ENCODE data around the gene CBX7. TPM values are rescaled to one million over a fixed set of nuclear protein-coding genes. Genes with fewer than 3 reads are reported as not detected.
"Not testable (repeated sequence)": the region's sequence is repeated elsewhere in the genome, so short reads cannot be mapped to it uniquely, and the experiment has no call there.

The CBX7 gene
- total and polyA plus RNA-seq, 10 donors = 20.2 to 99.4 (median 60.3) TPM

GRCh38 chr22:39166547-39166946, 14.1 kb upstream of the CBX7 start:
- H3K36me3 ChIP-seq = no peaks in the 10 kb centered on the region
- peaks cover 0 to 8% (median 0%) of the 10 kb centered on the region in 7 donors for H3K27me3 ChIP-seq (replicated peaks in 1 of 7)
- 87 to 94% (median 91%) methylated on average over 5 of the region's 5 CpGs for WGBS, 5 donors
- no peak overlapping the region for H3K4me3 ChIP-seq
- H3K4me1 ChIP-seq = peaks cover 6 to 14% (median 11%) of the 10 kb centered on the region in 6 donors
- H3K9me3 ChIP-seq = peaks cover 0 to 5% (median 0%) of the 10 kb centered on the region in 8 donors
- no peak overlapping the region for H3K27ac ChIP-seq
- intact Hi-C loops (cut with DNase I; ENCODE audit: low total_unique reads) = no loop called here
- TF ChIP-seq POLR2A (IDR thresholded peaks at IDR 0.05) (no peak), POLR2AphosphoS5 (IDR thresholded peaks at IDR 0.05) (no peak), CTCF (IDR thresholded peaks at IDR 0.05 in 8 of 11, conservative IDR thresholded peaks at IDR 0.05 in 3 of 11) (no peak)
- no peak for DNase-seq

DNA sequence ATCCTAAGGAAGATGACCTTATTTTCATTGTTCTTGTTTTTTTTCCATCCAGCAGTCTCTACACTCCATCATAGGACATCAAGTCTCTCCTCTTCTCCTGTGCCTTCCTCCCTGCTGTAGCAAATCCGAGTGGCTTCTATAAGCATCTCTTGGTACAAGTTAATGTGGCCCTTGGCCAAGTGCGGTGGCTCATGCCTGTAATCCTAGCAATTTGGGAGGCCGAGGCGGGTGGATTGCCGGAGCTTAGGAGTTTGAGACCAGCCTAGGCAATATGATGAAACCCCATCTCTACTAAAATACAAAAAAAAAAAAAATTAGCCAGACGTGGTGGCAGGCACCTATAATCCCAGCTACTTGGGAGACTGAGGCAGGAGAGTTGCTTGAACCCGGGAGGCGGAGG, 3.6 kb upstream of the CBX7 start:
- H3K36me3 ChIP-seq; H3K27ac ChIP-seq; H3K9me3 ChIP-seq; H3K4me3 ChIP-seq; intact Hi-C loops (cut with DNase I; ENCODE audit: low total_unique reads): not testable (repeated sequence)
- peak; percentile 16 for DNase-seq
- Histone ChIP-seq H3K27me3 (replicated peaks in 1 of 7) (peaks cover 0 to 27% (median 0%) of the 10 kb centered on the region in 7 donors), H3K4me1 (peaks cover 3 to 23% (median 18%) of the 10 kb centered on the region in 6 donors)
- 89 to 93% (median 91%) methylated on average over 8 of the region's 8 CpGs for WGBS, 5 donors

DNA sequence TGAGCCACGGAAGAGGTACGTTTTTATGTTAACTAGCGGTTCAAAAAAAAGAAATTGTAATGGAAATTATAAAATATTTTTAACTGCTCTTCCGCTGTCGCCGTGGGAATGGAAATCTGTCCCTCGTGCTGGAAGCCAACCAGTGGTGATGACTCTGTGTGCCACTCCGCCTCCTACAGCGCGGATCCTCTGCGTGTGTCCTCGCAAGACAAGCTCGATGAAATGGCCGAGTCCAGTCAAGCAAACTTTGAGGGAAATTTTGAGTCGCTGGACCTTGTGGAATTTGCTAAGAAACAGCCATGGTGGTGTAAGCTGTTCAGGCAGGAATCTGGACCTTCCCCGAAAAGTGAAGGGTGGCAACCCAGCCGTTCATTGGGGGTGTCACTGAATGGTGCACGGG, 2.9 kb upstream of the CBX7 start:
- Histone ChIP-seq H3K27ac (no peak overlapping the region), H3K4me3 (no peak overlapping the region), H3K9me3 (no peaks in the 10 kb centered on the region), H3K36me3 (no peaks in the 10 kb centered on the region), H3K4me1 (peaks cover 10 to 30% (median 25%) of the 10 kb centered on the region in 6 donors), H3K27me3 (replicated peaks in 1 of 7) (peaks cover 0 to 27% (median 0%) of the 10 kb centered on the region in 7 donors)
- WGBS, 5 donors = 87 to 92% (median 88%) methylated on average over 18 of the region's 18 CpGs
- TF ChIP-seq POLR2AphosphoS5 (IDR thresholded peaks at IDR 0.05) (no peak), CTCF (IDR thresholded peaks at IDR 0.05 in 8 of 11, conservative IDR thresholded peaks at IDR 0.05 in 3 of 11) (no peak), POLR2A (IDR thresholded peaks at IDR 0.05) (no peak)
- intact Hi-C loops (cut with DNase I; ENCODE audit: low total_unique reads) = no loop called here
- peak; percentile 66 for DNase-seq

DNA sequence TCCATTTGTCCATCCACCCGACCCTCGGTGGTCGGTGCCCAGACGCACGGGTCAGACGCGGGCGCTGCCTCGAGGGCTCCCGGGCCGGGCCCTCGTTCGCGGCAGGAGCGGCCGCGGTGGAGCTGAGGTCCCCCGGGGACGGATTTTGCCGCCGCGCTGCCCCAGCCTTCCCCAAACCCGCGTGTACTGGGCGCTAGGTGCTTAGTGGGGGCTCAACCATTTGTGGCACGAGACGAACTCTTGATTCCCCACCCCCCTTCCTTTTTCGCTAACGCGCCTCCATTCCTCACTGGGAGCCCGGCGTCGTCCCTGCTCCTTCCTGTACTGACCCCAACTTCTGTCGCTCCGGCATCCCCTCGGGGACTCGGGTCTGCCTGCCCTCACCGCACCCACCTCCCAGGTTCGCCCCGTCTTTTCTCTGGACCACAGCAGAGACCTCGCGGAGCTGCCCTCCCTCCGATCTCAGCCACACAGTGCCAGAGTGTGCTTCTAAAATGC, 789 bp upstream of the CBX7 start:
- H3K4me1 ChIP-seq = peaks cover 32 to 52% (median 46%) of the 10 kb centered on the region in 6 donors
- peaks cover 0 to 21% (median 3%) of the 10 kb centered on the region in 6 donors for H3K36me3 ChIP-seq
- peak overlapping the region; percentile 89 to 98 (median 95) for H3K27ac ChIP-seq
- TF ChIP-seq POLR2A (IDR thresholded peaks at IDR 0.05) = no peak
- peak overlapping the region; percentile 45 to 97 (median 80) for H3K4me3 ChIP-seq
- DNase-seq = no peak
- H3K27me3 ChIP-seq (replicated peaks in 1 of 7) = peaks cover 0 to 27% (median 0%) of the 10 kb centered on the region in 7 donors
- intact Hi-C loops (cut with DNase I; ENCODE audit: low total_unique reads) = no loop called here
- WGBS, 5 donors = 1 to 3% (median 2%) methylated on average over 21 to 43 of the region's 43 CpGs
- no peaks in the 10 kb centered on the region for H3K9me3 ChIP-seq

DNA sequence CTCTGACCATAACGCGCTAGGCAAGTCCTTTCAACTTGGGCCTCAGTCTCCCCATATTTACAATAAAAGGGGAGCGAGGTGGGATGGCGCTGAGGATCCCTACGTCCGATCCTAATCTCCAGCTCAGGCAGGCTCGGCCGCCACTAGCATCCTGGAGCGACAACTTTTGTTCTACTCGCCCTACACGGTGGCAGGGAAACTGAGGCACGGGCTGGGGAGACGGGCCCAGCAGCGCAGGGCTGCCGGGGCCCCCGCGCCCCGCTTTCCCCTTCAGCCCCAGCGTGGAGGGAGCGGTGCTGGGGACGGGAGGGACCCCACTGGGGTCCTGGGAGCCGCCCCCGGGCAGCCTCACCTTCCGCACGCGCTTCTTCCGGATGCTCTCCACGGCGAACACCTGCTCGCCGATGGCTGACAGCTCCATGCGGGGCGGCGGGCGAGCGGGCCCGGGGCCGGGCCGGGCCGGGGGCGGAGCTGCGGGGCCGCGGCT, 413 bp downstream of the CBX7 start:
- no peak for DNase-seq
- Histone ChIP-seq H3K27me3 (replicated peaks in 1 of 7) (peaks cover 0 to 27% (median 0%) of the 10 kb centered on the region in 7 donors), H3K36me3 (peaks cover 0 to 32% (median 3%) of the 10 kb centered on the region in 6 donors), H3K27ac (peak overlapping the region; percentile 87 to 98 (median 95)), H3K9me3 (no peaks in the 10 kb centered on the region), H3K4me3 (peak overlapping the region; percentile 60 to 97 (median 80)), H3K4me1 (peaks cover 37 to 64% (median 56%) of the 10 kb centered on the region in 6 donors)
- intact Hi-C loops (cut with DNase I; ENCODE audit: low total_unique reads) = no loop called here
- WGBS, 5 donors = 10 to 33% (median 16%) methylated on average over 12 to 44 of the region's 44 CpGs
- TF ChIP-seq CTCF (IDR thresholded peaks at IDR 0.05 in 8 of 11, conservative IDR thresholded peaks at IDR 0.05 in 3 of 11) (no peak), POLR2AphosphoS5 (IDR thresholded peaks at IDR 0.05) (no peak), POLR2A (IDR thresholded peaks at IDR 0.05) (no peak)

Data from spleen (tissue), 11 donors.